Measurements from ENCODE around the gene TMEM141. TPM values are rescaled to one million over a fixed set of nuclear protein-coding genes. Genes with fewer than 3 reads are reported as not detected.

TMEM141 gene
- polyA plus RNA-seq (2012; rRNA removed), result 112 and 135 TPM in 2 replicates
- polyA plus RNA-seq (2012; cell fraction: cytosol; rRNA removed), result 72.6 and 115 TPM in 2 replicates
- 60.7 and 63.3 TPM in 2 replicates for polyA plus RNA-seq (2012; cell fraction: nucleus; rRNA removed)

- ChIA-PET POLR2A (interaction anchor here (1.0 kb wide), 1 partner anchor 10 kb away, joined by 3 read pairs; no protein-coding TSS in a partner anchor), CTCF (interaction anchor here (0.7 to 5.0 kb wide), 8 partner anchors 13 to 259 kb away, joined by 3 to 36 read pairs (median 5); partner anchors contain the start of gene AJM1)
- WGBS (ENCODE audit: low lambda C conversion rate), result 0% methylated on average over 18 of the region's 70 CpGs
- TF ChIP-seq NFIC (IDR thresholded peaks at IDR 0.05; ENCODE audit: borderline replicate concordance), result no peak
- TF ChIP-seq TAF1 (IDR thresholded peaks at IDR 0.05; ENCODE audit: borderline replicate concordance, low read depth, low read length), result peak; percentile 67
- 0 out of 4 replicates have a peak, but pooled peaks of 1 of the 2 experiments have one; percentile 23 for TF ChIP-seq EP300 (IDR thresholded peaks at IDR 0.05; ENCODE audit: borderline replicate concordance in 1 of 2, low read depth in 1 of 2, low read length in 1 of 2)
- peak; percentile 44; the same call in 1 of the 2 replicates for TF ChIP-seq GABPA (IDR thresholded peaks at IDR 0.05; ENCODE audit: low read depth)
- TF ChIP-seq SIN3A (IDR thresholded peaks at IDR 0.05; ENCODE audit: borderline replicate concordance, low read depth, low read length), result no peak; the same call in 1 of the 2 replicates
- no peak for TF ChIP-seq CTCF (IDR thresholded peaks at IDR 0.05)
- TF ChIP-seq TEAD4 (IDR thresholded peaks at IDR 0.05; ENCODE audit: borderline replicate concordance, insufficient read depth), result no peak
- TF ChIP-seq TCF12 (IDR thresholded peaks at IDR 0.05), result no peak
- TF ChIP-seq MAX (IDR thresholded peaks at IDR 0.05; ENCODE audit: low read depth), result peak; percentile 44
- TF ChIP-seq RXRA (IDR thresholded peaks at IDR 0.05; ENCODE audit: borderline replicate concordance, low read depth), result no peak
- TF ChIP-seq PBX3 (IDR thresholded peaks at IDR 0.05), result no peak
- TF ChIP-seq EZH2phosphoT487 (IDR thresholded peaks at IDR 0.05; ENCODE audit: borderline replicate concordance, low read depth), result no peak
- TF ChIP-seq RCOR1 (IDR thresholded peaks at IDR 0.05; ENCODE audit: low read length), result 0 out of 2 replicates have a peak, but pooled peaks have one; percentile 14
- no peak for TF ChIP-seq FOXJ3 (CRISPR knock-in tag; IDR thresholded peaks at IDR 0.05)
- TF ChIP-seq FOXM1 (IDR thresholded peaks at IDR 0.05; ENCODE audit: low read depth), result no peak
- TF ChIP-seq USF2 (IDR thresholded peaks at IDR 0.05; ENCODE audit: borderline replicate concordance, low read depth, low read length), result no peak
- TF ChIP-seq RFX5 (IDR thresholded peaks at IDR 0.05; ENCODE audit: low read length), result no peak
- no peak for TF ChIP-seq YY1 (IDR thresholded peaks at IDR 0.05; ENCODE audit: low read depth)
- TF ChIP-seq IRF3 (IDR thresholded peaks at IDR 0.05; ENCODE audit: low read depth, low read length), result 0 out of 2 replicates have a peak, but pooled peaks have one; percentile 4
- no peak; the same call in 1 of the 2 replicates for TF ChIP-seq USF1 (IDR thresholded peaks at IDR 0.05; ENCODE audit: borderline replicate concordance, low read depth)
- no peak for TF ChIP-seq JUND (IDR thresholded peaks at IDR 0.05)
- peak; percentile 18 for TF ChIP-seq CHD2 (IDR thresholded peaks at IDR 0.05; ENCODE audit: low read length, partially characterized antibody)
- TF ChIP-seq NRF1 (IDR thresholded peaks at IDR 0.05; ENCODE audit: low read depth, low read length), result peak; percentile 95
- no peak for TF ChIP-seq MEF2A (IDR thresholded peaks at IDR 0.05; ENCODE audit: borderline replicate concordance, low read depth)
Observed at GRCh38 chr9:136790640-136791515, at the start of gene TMEM141. Gene TMEM141, plus strand, starts transcription at chr9:136791344. Its CDS starts 27 bp downstream, at chr9:136791371.

More at GRCh38 chr9:136790640-136791515, at the start of gene TMEM141:
- Histone ChIP-seq H4K20me1 (ENCODE audit: insufficient read depth) (peaks cover 5% of the 10 kb centered on the region; the same call in 1 of the 2 replicates), H3K4me1 (ENCODE audit: control insufficient read depth in 1 of 2, insufficient read depth in 2 of 2, low read depth in 1 of 2, low read length in 1 of 2) (peaks cover 7 to 29% of the 10 kb centered on the region in 2 experiments), H3K9me3 (no peaks in the 10 kb centered on the region), H3F3A (replicated peaks; ENCODE audit: insufficient read depth) (peaks cover 8% of the 10 kb centered on the region), H3K36me3 (replicated peaks in 1 of 2; ENCODE audit: control insufficient read depth in 1 of 2, insufficient read depth in 2 of 2, low read length in 1 of 2) (peaks cover 0 to 9% of the 10 kb centered on the region in 2 experiments), H3K9ac (peak within 1 kb of the TSS; percentile 90), H3K4me2 (peak within 1 kb of the TSS; percentile 100), H3K4me3 (ENCODE audit: low read depth in 2 of 2, low read length in 1 of 2) (peak within 1 kb of the TSS; percentile 89 to 95), H3K9me2 (no peaks in the 10 kb centered on the region), H3K27ac (ENCODE audit: low read depth in 2 of 2, low read length in 1 of 2) (peak within 1 kb of the TSS; percentile 78 to 90), H3K79me2 (ENCODE audit: insufficient read depth) (peaks cover 11% of the 10 kb centered on the region), H3K27me3 (ENCODE audit: insufficient read depth) (no peaks in the 10 kb centered on the region), H2AFZ (ENCODE audit: low read depth) (peak within 1 kb of the TSS; percentile 81)
- DNase-seq, result peak; percentile 98
